H1 (cell line): ENCODE measurements around the gene CRADD. TPM values are rescaled to one million over a fixed set of nuclear protein-coding genes. Genes with fewer than 3 reads are reported as not detected.

Experiments
- CTCF ChIA-PET: fragments of 300-600 bp; sonication (Branson Sonifier 250); formaldehyde crosslinking; loops from one replicate; lab custom pipeline; 2021; ENCODE audit not compliant: partially characterized antibody; lab: Charles Lee
- POLR2A ChIA-PET: fragments of 300-600 bp; sonication (Branson Sonifier 250); formaldehyde crosslinking; loops from one replicate; lab custom pipeline; 2021; ENCODE audit warnings: inconsistent platforms; ENCODE audit not compliant: partially characterized antibody; lab: Charles Lee
- DNase-seq, 2 experiments: peaks; one replicate each; pipeline versions ENCODE4 v3.0.0 to v3.0.0-alpha.2; 2010 to 2022; ENCODE audit warnings: low spot score in 2 of 2, low read depth in 1 of 2, mixed read lengths in 1 of 2
- FAIRE-seq: peaks from 2 replicates; lab custom pipeline; 2011; peaks lifted over from hg19 to GRCh38; lab: Jason Lieb, UNC
- H2AFZ ChIP-seq: 2 replicates; pipeline ENCODE4 v1.8.1; 2012; ENCODE audit warnings: low read length, inconsistent platforms
- H2AK5ac ChIP-seq: 2 replicates; pipeline ENCODE4 v1.6.1; 2013; ENCODE audit warnings: low read depth, low read length
- H2BK120ac ChIP-seq: replicated peaks from 2 replicates; pipeline ENCODE3; 2013; ENCODE audit warnings: low read depth, low read length, inconsistent platforms
- H2BK12ac ChIP-seq: 2 replicates; pipeline ENCODE4 v1.6.1; 2013; ENCODE audit warnings: low read depth, low read length
- H2BK15ac ChIP-seq: 2 replicates; pipeline ENCODE4 v1.6.1; 2013; ENCODE audit warnings: low read length
- H2BK20ac ChIP-seq: 2 replicates; pipeline ENCODE4 v1.6.1; 2013; ENCODE audit warnings: low read length
- H2BK5ac ChIP-seq: 2 replicates; pipeline ENCODE4 v1.6.1; 2013; ENCODE audit warnings: low read depth, low read length
- H3K14ac ChIP-seq: 2 replicates; pipeline ENCODE4 v1.6.1; 2013; ENCODE audit warnings: inconsistent platforms; ENCODE audit not compliant: insufficient read length
- H3K18ac ChIP-seq: 2 replicates; pipeline ENCODE4 v1.6.1; 2013; ENCODE audit warnings: low read length; ENCODE audit errors: extremely low read depth
- H3K23ac ChIP-seq: 2 replicates; pipeline ENCODE4 v1.6.1; 2013; ENCODE audit warnings: inconsistent platforms; ENCODE audit not compliant: insufficient read length
- H3K23me2 ChIP-seq: 2 replicates; pipeline ENCODE4 v1.6.1; 2013; ENCODE audit warnings: low read depth, low read length
- H3K27ac ChIP-seq: 2 replicates; pipeline ENCODE4 v1.6.1; 2011; ENCODE audit warnings: low read depth, low read length, inconsistent platforms
- H3K27me3 ChIP-seq, 4 experiments: replicated peaks in 1 of 4; 1 replicate in 1 of 4; 2 replicates in 3 of 4; pipeline versions ENCODE4 v1.6.1 to v1.8.1; 2011 to 2013; ENCODE audit warnings: low read length in 3 of 4, mild to moderate bottlenecking in 3 of 4, inconsistent platforms in 2 of 4, mixed read lengths in 2 of 4, moderate library complexity in 1 of 4; ENCODE audit not compliant: control insufficient read depth in 3 of 4, insufficient read depth in 3 of 4; ENCODE audit errors: extremely low read depth in 1 of 4
- H3K36me3 ChIP-seq, 4 experiments: 2 replicates each; pipeline versions ENCODE4 v1.6.1 to v1.8.1; 2011 to 2013; ENCODE audit warnings: mild to moderate bottlenecking in 4 of 4, low read length in 3 of 4, moderate library complexity in 2 of 4, control low read depth in 1 of 4, inconsistent platforms in 1 of 4; ENCODE audit not compliant: insufficient read depth in 4 of 4, control insufficient read depth in 2 of 4
- H3K4ac ChIP-seq: replicated peaks from 2 replicates; pipeline ENCODE3; 2013; ENCODE audit warnings: low read length, low read depth, mixed read lengths, inconsistent platforms; ENCODE audit not compliant: insufficient read length
- H3K4me1 ChIP-seq, 4 experiments: replicated peaks in 1 of 4; 1 replicate in 1 of 4; 2 replicates in 3 of 4; pipeline versions ENCODE4 v1.6.1 to v1.8.1; 2011 to 2013; ENCODE audit warnings: low read length in 3 of 4, inconsistent platforms in 2 of 4, mixed read lengths in 1 of 4; ENCODE audit not compliant: insufficient read depth in 4 of 4, control insufficient read depth in 3 of 4
- H3K4me2 ChIP-seq, 2 experiments: 2 replicates each; pipeline versions ENCODE4 v1.6.1 to v1.8.1; 2011 to 2013; ENCODE audit warnings: low read depth in 2 of 2, low read length in 2 of 2, control low read depth in 1 of 2, inconsistent platforms in 1 of 2, mild to moderate bottlenecking in 1 of 2; ENCODE audit not compliant: insufficient read depth in 1 of 2
- H3K4me3 ChIP-seq, 4 experiments: fragments of 200-600, 300-600 bp in 1 of 4; sonication (generic), shearing (Covaris generic), sonication (Bioruptor Twin) in 1 of 4; 2 replicates each; pipeline versions ENCODE4 v1.5.1 to v1.8.1; 2011 to 2016; ENCODE audit warnings: low read length in 4 of 4, low read depth in 3 of 4, control low read depth in 2 of 4, inconsistent platforms in 2 of 4, mild to moderate bottlenecking in 2 of 4, mixed read lengths in 1 of 4, moderate library complexity in 1 of 4; ENCODE audit not compliant: insufficient read depth in 2 of 4; ENCODE audit errors: extremely low read depth in 1 of 4
- H3K56ac ChIP-seq: replicated peaks from 2 replicates; pipeline ENCODE3; 2013; ENCODE audit warnings: low read depth, mild to moderate bottlenecking, mixed read lengths, low read length, inconsistent platforms; ENCODE audit not compliant: insufficient read length
- H3K79me1 ChIP-seq: 2 replicates; pipeline ENCODE4 v1.6.1; 2013; ENCODE audit warnings: low read depth, low read length, control low read depth
- H3K79me2 ChIP-seq, 2 experiments: 2 replicates each; pipeline versions ENCODE4 v1.6.1 to v1.8.1; 2012 to 2013; ENCODE audit warnings: low read length in 2 of 2, mild to moderate bottlenecking in 2 of 2, inconsistent platforms in 1 of 2; ENCODE audit not compliant: insufficient read depth in 2 of 2, control insufficient read depth in 1 of 2
- H3K9ac ChIP-seq, 4 experiments: replicated peaks in 1 of 4; 1 replicate in 1 of 4; 2 replicates in 3 of 4; pipeline versions ENCODE4 v1.6.1 to v1.8.1; 2011 to 2013; ENCODE audit warnings: low read depth in 3 of 4, low read length in 3 of 4, control low read depth in 2 of 4, mild to moderate bottlenecking in 2 of 4, moderate library complexity in 2 of 4, inconsistent platforms in 1 of 4; ENCODE audit errors: extremely low read depth in 1 of 4
- H3K9me3 ChIP-seq, 2 experiments: 2 replicates each; pipeline versions ENCODE4 v1.6.1 to v1.8.1; 2012 to 2013; ENCODE audit warnings: mild to moderate bottlenecking in 2 of 2, moderate library complexity in 2 of 2, control low read depth in 1 of 2, inconsistent platforms in 1 of 2, low read depth in 1 of 2, low read length in 1 of 2, mixed read lengths in 1 of 2; ENCODE audit not compliant: insufficient read depth in 2 of 2
- H4K20me1 ChIP-seq, 2 experiments: replicated peaks in 1 of 2; 2 replicates each; pipeline versions ENCODE3 to v1.8.1; 2011 to 2013; ENCODE audit warnings: inconsistent platforms in 2 of 2, low read length in 2 of 2, mild to moderate bottlenecking in 1 of 2; ENCODE audit not compliant: insufficient read depth in 2 of 2, control insufficient read depth in 1 of 2
- H4K5ac ChIP-seq: 2 replicates; pipeline ENCODE4 v1.6.1; 2013; ENCODE audit warnings: low read length, low read depth, mixed read lengths, inconsistent platforms; ENCODE audit not compliant: insufficient read length
- H4K8ac ChIP-seq: 2 replicates; pipeline ENCODE4 v1.8.0; 2013; ENCODE audit warnings: mild to moderate bottlenecking, moderate library complexity, low read length, inconsistent platforms; ENCODE audit not compliant: insufficient read depth; ENCODE audit errors: extremely low read depth
- H4K91ac ChIP-seq: replicated peaks from 2 replicates; pipeline ENCODE3; 2013; ENCODE audit warnings: low read length, mixed read lengths, inconsistent platforms; ENCODE audit not compliant: insufficient read length
- BACH1 ChIP-seq: IDR thresholded peaks from 2 replicates; pipeline ENCODE4 v1.6.1; 2012; ENCODE audit warnings: low read length, improper control_type of control experiment
- CBX5 ChIP-seq: fragments of 300-800, 300-1000 bp; sonication (generic); IDR thresholded peaks from 2 replicates; pipeline ENCODE4 v1.7.1; 2016; ENCODE audit warnings: antibody characterized with exemption, low read length, low read depth
- HDAC2 ChIP-seq, 2 experiments: fragments of 300-600 bp in 1 of 2; sonication (generic) in 1 of 2; IDR thresholded peaks; 2 replicates each; pipeline ENCODE4 v1.6.1; 2011 to 2012; ENCODE audit warnings: low read depth in 2 of 2, low read length in 2 of 2, mild to moderate bottlenecking in 2 of 2, moderate library complexity in 2 of 2, borderline replicate concordance in 1 of 2, inconsistent platforms in 1 of 2
- MAFK ChIP-seq: IDR thresholded peaks from 2 replicates; pipeline ENCODE4 v1.6.1; 2012; ENCODE audit warnings: low read depth, mild to moderate bottlenecking, improper control_type of control experiment, low read length
- SIN3A ChIP-seq, 2 experiments: IDR thresholded peaks in 1 of 2; conservative IDR thresholded peaks in 1 of 2; 2 replicates each; pipeline ENCODE4 v1.6.1; 2011 to 2012; ENCODE audit warnings: low read length in 2 of 2, improper control_type of control experiment in 1 of 2, low read depth in 1 of 2, mild to moderate bottlenecking in 1 of 2
- polyA plus RNA-seq, 7 experiments: library from polyadenylated mRNA; depleted of rRNA in 3 of 7; stranded (reverse) in 5 of 7; unstranded in 2 of 7; fragments of >200 nt in 5 of 7; fragments of 200-250 nt in 2 of 7; gene quantifications; 1 replicate in 5 of 7; 2 replicates in 1 of 7; 4 replicates in 1 of 7; pipeline versions ENCODE4 v1.2.1 to v1.2.3, GENCODE V29; 2011 to 2013; ENCODE audit warnings: missing spikeins in 2 of 7, mixed read lengths in 2 of 7
- total RNA-seq: library from RNA; stranded (reverse); fragmentation: NEBNext Ultra II Directional; extraction: Animal tissue kit (Norgen Biotek cat#: 25700); gene quantifications from 2 replicates; pipeline ENCODE4 v1.2.1, GENCODE V29; 2021
- TF ChIP-seq, protein P1 (sequence below): IDR thresholded peaks from 2 replicates; pipeline ENCODE4 v1.6.1; 2011; ENCODE audit warnings: low read depth, mild to moderate bottlenecking, low read length; ENCODE audit not compliant: insufficient read depth
- TF ChIP-seq, protein P2 (sequence below), 3 experiments: IDR thresholded peaks; 1 replicate in 2 of 3; 2 replicates in 1 of 3; pipeline versions ENCODE4 v1.5.1 to v1.6.1; 2011; ENCODE audit warnings: low read length in 3 of 3, mild to moderate bottlenecking in 3 of 3, inconsistent platforms in 2 of 3, low read depth in 1 of 3, moderate library complexity in 1 of 3; ENCODE audit not compliant: insufficient read depth in 1 of 3; ENCODE audit errors: control extremely low read depth in 1 of 3

CRADD gene
- total and polyA plus RNA-seq, 2 of the 8 experiments (the other 6 are each of a cell fraction or from before 2014, with no cell fraction given), result 8.1 to 15.4 TPM

DNA sequence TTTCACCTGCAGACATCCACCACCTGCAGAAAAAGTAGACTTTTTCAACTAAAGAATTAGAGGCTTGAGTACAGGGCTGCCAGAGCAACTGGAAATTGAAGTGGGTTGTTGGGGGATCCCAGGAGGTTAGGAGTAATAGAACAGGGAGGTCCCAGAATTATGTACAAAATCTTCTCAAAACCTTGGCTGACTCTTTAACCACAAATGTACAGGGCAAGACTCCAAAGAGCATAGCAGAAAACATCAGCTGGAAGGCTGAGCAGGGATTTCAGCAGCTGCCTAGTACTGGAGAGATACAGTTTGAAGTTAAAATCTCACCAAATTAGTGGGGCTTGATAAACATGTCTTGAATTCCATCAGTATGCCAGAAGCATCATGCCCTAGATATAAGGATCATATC is 191.6 kb downstream of the CRADD start:
- Histone ChIP-seq H2BK12ac (no peak overlapping the region), H3K4me3 (no peak overlapping the region), H3K23me2 (peaks cover 2% of the 10 kb centered on the region; the same call in 1 of the 2 replicates), H4K20me1 (no peaks in the 10 kb centered on the region), H3K56ac (no peak overlapping the region), H3K36me3 (no peaks in the 10 kb centered on the region), H3K23ac (no peak overlapping the region), H2AK5ac (no peak overlapping the region), H3K14ac (no peak overlapping the region), H4K8ac (no peak overlapping the region), H3K9ac (no peak overlapping the region)
- FAIRE-seq (no peak), DNase-seq (no peak)
- no peak for TF ChIP-seq MAFK
- TF ChIP-seq, protein P1, sequence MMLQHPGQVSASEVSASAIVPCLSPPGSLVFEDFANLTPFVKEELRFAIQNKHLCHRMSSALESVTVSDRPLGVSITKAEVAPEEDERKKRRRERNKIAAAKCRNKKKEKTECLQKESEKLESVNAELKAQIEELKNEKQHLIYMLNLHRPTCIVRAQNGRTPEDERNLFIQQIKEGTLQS, result no peak
- no peak for TF ChIP-seq HDAC2 (IDR thresholded peaks at IDR 0.05; ENCODE audit: borderline replicate concordance in 1 of 2, low read depth in 2 of 2, low read length in 2 of 2)
- no peak for TF ChIP-seq CBX5
- TF ChIP-seq, protein P2, sequence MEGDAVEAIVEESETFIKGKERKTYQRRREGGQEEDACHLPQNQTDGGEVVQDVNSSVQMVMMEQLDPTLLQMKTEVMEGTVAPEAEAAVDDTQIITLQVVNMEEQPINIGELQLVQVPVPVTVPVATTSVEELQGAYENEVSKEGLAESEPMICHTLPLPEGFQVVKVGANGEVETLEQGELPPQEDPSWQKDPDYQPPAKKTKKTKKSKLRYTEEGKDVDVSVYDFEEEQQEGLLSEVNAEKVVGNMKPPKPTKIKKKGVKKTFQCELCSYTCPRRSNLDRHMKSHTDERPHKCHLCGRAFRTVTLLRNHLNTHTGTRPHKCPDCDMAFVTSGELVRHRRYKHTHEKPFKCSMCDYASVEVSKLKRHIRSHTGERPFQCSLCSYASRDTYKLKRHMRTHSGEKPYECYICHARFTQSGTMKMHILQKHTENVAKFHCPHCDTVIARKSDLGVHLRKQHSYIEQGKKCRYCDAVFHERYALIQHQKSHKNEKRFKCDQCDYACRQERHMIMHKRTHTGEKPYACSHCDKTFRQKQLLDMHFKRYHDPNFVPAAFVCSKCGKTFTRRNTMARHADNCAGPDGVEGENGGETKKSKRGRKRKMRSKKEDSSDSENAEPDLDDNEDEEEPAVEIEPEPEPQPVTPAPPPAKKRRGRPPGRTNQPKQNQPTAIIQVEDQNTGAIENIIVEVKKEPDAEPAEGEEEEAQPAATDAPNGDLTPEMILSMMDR (IDR thresholded peaks at IDR 0.05; ENCODE audit: control extremely low read depth in 1 of 3, insufficient read depth in 1 of 3, low read depth in 1 of 3, low read length in 3 of 3), result no peak
- TF ChIP-seq SIN3A (conservative IDR thresholded peaks at IDR 0.05 in 1 of 2, IDR thresholded peaks at IDR 0.05 in 1 of 2; ENCODE audit: low read depth in 1 of 2, low read length in 2 of 2), result no peak
- no peak for TF ChIP-seq BACH1
- TF ChIP-seq, all 59 proteins: peak for 0
- H3K79me1 ChIP-seq, result no peaks in the 10 kb centered on the region
- no peaks in the 10 kb centered on the region for H3K4me1 ChIP-seq
- no peak overlapping the region for H2BK20ac ChIP-seq
- no peak overlapping the region for H4K91ac ChIP-seq
- no peak overlapping the region for H2BK5ac ChIP-seq
- no peaks in the 10 kb centered on the region for H3K27me3 ChIP-seq
- no peak overlapping the region for H2BK120ac ChIP-seq
- no peak overlapping the region for H4K5ac ChIP-seq
- H3K18ac ChIP-seq, result no peak overlapping the region
- H3K9me3 ChIP-seq, result peaks cover 5 to 14% of the 10 kb centered on the region in 2 experiments; a peak in 2 of 4 replicates
- no peak overlapping the region for H3K4ac ChIP-seq
- no peak overlapping the region for H3K27ac ChIP-seq
- no peak overlapping the region for H2AFZ ChIP-seq
- no peaks in the 10 kb centered on the region for H3K79me2 ChIP-seq
- POLR2A ChIA-PET, result no interaction called here
- H3K4me2 ChIP-seq, result no peak overlapping the region
- CTCF ChIA-PET, result no interaction called here
- no peak overlapping the region for H2BK15ac ChIP-seq
